HG02571 (cell line): ENCODE data around the gene ARHGEF3.
"Not testable (repeated sequence)": the region's sequence is repeated elsewhere in the genome, so short reads cannot be mapped to it uniquely, and the experiment has no call there.

Source experiments
- ATAC-seq: cut with Tn5 transposase; IDR thresholded peaks from one replicate; pipeline ENCODE4 v1.9.1; 2021; ENCODE audit warnings: mild to moderate bottlenecking, moderate library complexity; ENCODE audit not compliant: unreplicated experiment

Gene ARHGEF3

GRCh38 chr3:56739036-56739435, 62.7 kb downstream of the ARHGEF3 start:
- ATAC-seq: no peak

GRCh38 chr3:56737006-56737405, 64.7 kb downstream of the ARHGEF3 start:
- no peak for ATAC-seq

- ATAC-seq: no peak
These were observed 69.6 kb downstream of the ARHGEF3 start for GRCh38 chr3:56732109-56732508.

- peak; percentile 95 for ATAC-seq
These were observed 76.6 kb downstream of the ARHGEF3 start for GRCh38 chr3:56725175-56725574.

GRCh38 chr3:56724676-56725075, 77.1 kb downstream of the ARHGEF3 start:
- no peak for ATAC-seq

GRCh38 chr3:56720849-56721248, 80.9 kb downstream of the ARHGEF3 start:
- no peak for ATAC-seq

GRCh38 chr3:56718809-56719208, 82.9 kb downstream of the ARHGEF3 start:
- ATAC-seq: not testable (repeated sequence)

GRCh38 chr3:56711344-56711743, 90.4 kb downstream of the ARHGEF3 start:
- ATAC-seq: no peak

- not testable (repeated sequence) for ATAC-seq
These were observed 94.3 kb downstream of the ARHGEF3 start for GRCh38 chr3:56707412-56707811.

- no peak for ATAC-seq
These were observed 95.1 kb downstream of the ARHGEF3 start for GRCh38 chr3:56706629-56707028.

- ATAC-seq: no peak
These were observed 97.0 kb downstream of the ARHGEF3 start for GRCh38 chr3:56704706-56705105.

GRCh38 chr3:56702490-56703315, 99.0 kb downstream of the ARHGEF3 start:
- ATAC-seq: no peak

- no peak for ATAC-seq
These were observed 101.6 kb downstream of the ARHGEF3 start for GRCh38 chr3:56700151-56700550.

- ATAC-seq: no peak
These were observed 106.7 kb downstream of the ARHGEF3 start for GRCh38 chr3:56694867-56695683.

- no peak for ATAC-seq
These were observed 108.0 kb downstream of the ARHGEF3 start for GRCh38 chr3:56693750-56694149.

GRCh38 chr3:56692520-56693433, 109.0 kb downstream of the ARHGEF3 start:
- ATAC-seq: peak; percentile 80

- not testable (repeated sequence) for ATAC-seq
These were observed 109.8 kb downstream of the ARHGEF3 start for GRCh38 chr3:56692001-56692365.

GRCh38 chr3:56691165-56692000, 110.4 kb downstream of the ARHGEF3 start:
- no peak for ATAC-seq

- no peak for ATAC-seq
These were observed 112.4 kb downstream of the ARHGEF3 start for GRCh38 chr3:56689303-56689702.

- no peak for ATAC-seq
These were observed 113.6 kb downstream of the ARHGEF3 start for GRCh38 chr3:56688191-56688590.
